KOPT-K1 (cell line): ENCODE results near the gene ROR2.
A peak's percentile ranks its signal among the peaks of the same experiment; 100 is the strongest.

Source experiments
- H3K27ac ChIP-seq: fragments of 200-600 bp; sonication (generic); 2 replicates; pipeline ENCODE4 v1.5.1; 2016; ENCODE audit warnings: antibody characterized with exemption, mild to moderate bottlenecking, low read depth, low read length; ENCODE audit not compliant: poor library complexity, severe bottlenecking
- H3K36me3 ChIP-seq: fragments of 200-600 bp; sonication (generic); 2 replicates; pipeline ENCODE4 v1.5.1; 2017; ENCODE audit warnings: antibody characterized with exemption, mild to moderate bottlenecking, low read length, moderate library complexity; ENCODE audit not compliant: insufficient read depth
- H3K9me3 ChIP-seq: fragments of 200-600 bp; sonication (generic); 2 replicates; pipeline ENCODE4 v1.5.1; 2017; ENCODE audit warnings: antibody characterized with exemption, low read length, mild to moderate bottlenecking; ENCODE audit not compliant: insufficient read depth, poor library complexity, severe bottlenecking

Gene ROR2

GRCh38 chr9:91842358-91843049, 107.5 kb downstream of the ROR2 start:
- no peaks in the 10 kb centered on the region for H3K36me3 ChIP-seq
- no peak overlapping the region for H3K27ac ChIP-seq
- H3K9me3 ChIP-seq = no peaks in the 10 kb centered on the region

DNA sequence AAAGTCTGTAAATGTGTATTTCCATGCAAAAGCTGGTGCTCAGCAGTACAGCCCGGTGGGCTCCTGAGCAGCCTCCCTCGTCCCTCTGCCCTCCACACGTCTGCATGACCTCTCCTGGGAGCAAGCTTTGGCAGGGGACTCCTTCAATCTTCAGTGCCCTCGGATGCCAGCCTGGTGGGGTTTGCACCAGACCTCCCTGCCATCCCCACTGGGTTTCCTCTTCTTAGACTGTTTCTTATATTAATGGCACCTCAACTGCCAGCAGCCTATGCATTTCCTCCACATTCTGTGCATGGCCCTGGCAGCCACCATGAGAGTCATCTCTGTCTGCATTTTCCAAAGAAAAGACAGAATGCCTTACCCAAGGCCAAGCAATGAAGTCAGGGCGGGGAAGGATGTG, 108.4 kb downstream of the ROR2 start:
- Histone ChIP-seq H3K9me3 (no peaks in the 10 kb centered on the region), H3K36me3 (no peaks in the 10 kb centered on the region), H3K27ac (no peak overlapping the region)

DNA sequence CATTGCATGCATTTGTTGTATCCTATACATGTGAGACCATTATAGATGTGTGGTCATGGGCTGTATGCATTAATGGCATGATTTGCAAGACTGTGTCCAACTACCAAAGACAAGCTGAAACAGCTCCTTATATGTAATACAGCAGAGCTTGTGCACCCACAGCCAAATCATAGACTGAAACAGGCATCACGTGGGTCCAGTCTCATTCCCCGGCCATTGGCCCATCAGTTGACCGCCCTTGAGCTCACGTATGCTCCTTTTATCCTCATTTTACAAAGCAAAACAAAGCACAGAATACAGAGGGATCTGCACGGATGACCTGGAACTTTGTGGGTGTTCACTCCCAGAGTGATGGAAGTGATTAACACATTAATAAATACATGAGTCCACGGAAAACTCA, 109.1 kb downstream of the ROR2 start:
- H3K36me3 ChIP-seq = no peaks in the 10 kb centered on the region
- no peak overlapping the region for H3K27ac ChIP-seq

DNA sequence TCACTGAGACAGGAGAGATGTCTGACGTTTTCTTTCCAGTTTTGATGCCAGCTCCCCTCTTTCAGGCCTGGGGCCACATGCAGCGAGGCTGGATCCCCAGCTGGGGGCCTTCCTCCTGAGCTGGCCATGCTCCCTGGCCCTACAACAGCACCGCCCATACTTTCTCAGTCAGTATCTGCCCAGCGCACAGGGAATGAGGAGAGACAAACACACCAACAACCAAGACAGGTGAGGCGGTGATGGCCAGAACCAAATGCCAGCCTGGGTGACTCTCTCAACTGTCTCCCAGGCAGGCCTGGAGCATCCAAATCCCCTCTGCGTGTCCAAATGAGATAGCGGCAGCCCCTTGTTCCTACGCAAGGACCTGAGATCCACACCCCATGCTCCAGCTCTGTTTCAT, 109.6 kb downstream of the ROR2 start:
- Histone ChIP-seq H3K9me3 (no peaks in the 10 kb centered on the region), H3K36me3 (no peaks in the 10 kb centered on the region), H3K27ac (peak overlapping the region; percentile 19)

More for the DNA sequence above, 109.1 kb downstream of the ROR2 start:
- no peaks in the 10 kb centered on the region for H3K9me3 ChIP-seq

- Histone ChIP-seq H3K36me3 (no peaks in the 10 kb centered on the region), H3K27ac (peak overlapping the region; percentile 19), H3K9me3 (no peaks in the 10 kb centered on the region)
Observed at GRCh38 chr9:91839926-91840465, 110.0 kb downstream of the ROR2 start.

- Histone ChIP-seq H3K9me3 (no peaks in the 10 kb centered on the region), H3K36me3 (no peaks in the 10 kb centered on the region), H3K27ac (peak overlapping the region; percentile 18)
Observed at GRCh38 chr9:91837981-91838731, 111.9 kb downstream of the ROR2 start.

- no peaks in the 10 kb centered on the region for H3K9me3 ChIP-seq
- no peaks in the 10 kb centered on the region for H3K36me3 ChIP-seq
- H3K27ac ChIP-seq = no peak overlapping the region
Observed at GRCh38 chr9:91836515-91836914, 113.5 kb downstream of the ROR2 start.

- Histone ChIP-seq H3K36me3 (no peaks in the 10 kb centered on the region), H3K9me3 (no peaks in the 10 kb centered on the region), H3K27ac (no peak overlapping the region)
Observed at GRCh38 chr9:91835632-91836031, 114.4 kb downstream of the ROR2 start.

- Histone ChIP-seq H3K9me3 (no peaks in the 10 kb centered on the region), H3K27ac (no peak overlapping the region), H3K36me3 (no peaks in the 10 kb centered on the region)
Observed at GRCh38 chr9:91835216-91835615, 114.8 kb downstream of the ROR2 start.

DNA sequence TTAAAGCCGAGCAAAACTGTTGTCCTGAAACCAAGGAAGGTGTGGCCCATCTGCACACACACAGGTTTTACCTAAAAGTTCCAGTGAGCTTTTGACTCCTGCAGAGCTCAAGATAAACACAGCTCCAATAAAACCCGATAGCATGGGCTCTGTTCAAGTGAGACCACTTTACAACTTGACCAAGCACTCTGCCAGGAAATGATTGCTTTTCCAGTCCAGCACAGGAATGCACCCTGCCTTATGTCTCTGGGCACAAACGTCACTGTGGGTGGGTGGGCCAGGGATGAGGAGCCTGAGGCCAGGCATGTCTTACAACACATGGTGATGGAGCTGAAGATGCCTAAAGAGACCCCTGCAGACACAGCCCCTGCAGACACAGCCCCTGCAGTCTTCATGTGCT, 115.3 kb downstream of the ROR2 start:
- Histone ChIP-seq H3K9me3 (no peaks in the 10 kb centered on the region), H3K36me3 (no peaks in the 10 kb centered on the region)

GRCh38 chr9:91833878-91834255, 116.2 kb downstream of the ROR2 start:
- H3K36me3 ChIP-seq = no peaks in the 10 kb centered on the region
- H3K27ac ChIP-seq = no peak overlapping the region
- no peaks in the 10 kb centered on the region for H3K9me3 ChIP-seq

More for the DNA sequence above, 115.3 kb downstream of the ROR2 start:
- H3K27ac ChIP-seq = no peak overlapping the region

DNA sequence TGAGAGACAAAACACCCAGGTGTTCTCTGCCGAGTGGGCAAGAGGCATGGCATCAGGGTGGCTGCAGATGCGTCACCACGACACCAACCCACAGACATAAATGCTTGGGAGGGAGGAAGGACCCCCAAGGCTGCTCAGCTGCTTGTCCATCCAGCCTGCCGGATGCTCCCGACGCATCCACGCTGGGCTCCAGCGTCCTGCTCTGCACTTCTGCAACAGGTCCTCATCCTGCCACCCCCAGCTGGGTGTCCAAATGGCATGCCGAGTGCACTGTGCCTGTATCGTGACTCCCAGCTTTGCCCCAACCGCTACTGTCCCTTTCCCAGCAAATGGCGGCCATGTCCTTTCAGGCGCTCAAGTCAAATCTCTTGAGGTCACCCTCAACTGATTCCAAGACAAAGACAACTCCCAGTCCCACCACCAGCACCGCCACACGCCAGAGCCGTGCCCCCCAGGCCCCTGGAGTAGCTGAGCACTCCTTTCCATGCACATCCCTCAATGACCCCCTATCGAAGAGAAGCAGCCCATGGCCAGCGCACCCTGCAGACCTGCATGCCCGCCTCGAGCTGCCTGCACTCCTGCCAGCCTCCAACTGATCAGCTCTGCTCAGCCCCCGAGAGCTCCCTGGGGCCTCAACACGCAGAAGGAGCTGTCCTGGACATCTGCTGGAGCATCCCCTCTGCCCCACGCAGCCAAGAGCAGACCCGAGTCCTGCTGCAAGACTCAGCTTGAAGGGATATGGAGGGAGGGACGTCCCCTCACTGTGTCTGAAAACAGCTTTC, 116.7 kb downstream of the ROR2 start:
- H3K27ac ChIP-seq = no peak overlapping the region
- no peaks in the 10 kb centered on the region for H3K36me3 ChIP-seq
- no peaks in the 10 kb centered on the region for H3K9me3 ChIP-seq

DNA sequence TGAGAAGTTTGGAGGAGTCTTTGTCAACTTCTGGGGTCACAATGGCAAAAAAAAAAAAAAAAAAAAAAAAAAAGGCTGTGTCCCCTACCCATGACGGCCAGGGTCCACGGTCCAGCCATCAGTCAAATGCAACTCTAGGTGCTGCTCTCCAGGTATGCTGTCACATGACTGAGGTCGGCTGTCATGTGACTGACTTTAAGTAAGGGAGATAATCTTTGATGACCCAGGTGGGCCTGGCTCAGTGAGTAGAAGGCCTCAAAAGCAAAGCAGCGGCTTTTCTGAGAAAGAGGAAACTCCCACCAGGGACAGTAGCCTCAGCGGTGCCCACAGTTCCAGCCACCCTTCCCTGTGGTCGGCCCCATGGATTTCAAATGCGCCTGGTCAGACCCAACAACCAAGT, 117.7 kb downstream of the ROR2 start:
- Histone ChIP-seq H3K36me3 (no peaks in the 10 kb centered on the region), H3K27ac (no peak overlapping the region), H3K9me3 (no peaks in the 10 kb centered on the region)

DNA sequence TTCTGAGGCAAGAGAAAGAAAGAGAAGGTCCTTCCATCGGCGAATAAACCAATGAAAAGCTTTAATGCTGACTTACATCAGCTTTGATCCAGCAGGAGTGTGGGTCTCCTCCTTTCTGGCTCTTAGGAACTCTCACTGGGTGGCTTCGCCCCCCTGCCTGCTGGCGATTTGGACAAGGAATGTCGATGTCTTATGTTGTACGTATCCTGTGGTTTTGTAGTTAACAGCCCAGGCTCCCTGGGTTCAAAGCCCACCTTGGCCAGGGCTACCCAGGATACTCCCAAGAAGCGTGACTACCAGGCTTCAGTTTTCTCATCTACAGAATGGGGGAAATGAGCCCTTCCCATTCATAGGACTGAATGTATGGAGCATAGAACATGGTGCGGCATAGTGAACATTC, 124.2 kb downstream of the ROR2 start:
- H3K27ac ChIP-seq = no peak overlapping the region
- H3K9me3 ChIP-seq = no peaks in the 10 kb centered on the region
- H3K36me3 ChIP-seq = no peaks in the 10 kb centered on the region

GRCh38 chr9:91825422-91825821, 124.6 kb downstream of the ROR2 start:
- no peak overlapping the region for H3K27ac ChIP-seq
- H3K36me3 ChIP-seq = no peaks in the 10 kb centered on the region
- no peaks in the 10 kb centered on the region for H3K9me3 ChIP-seq
